Spinal cord (tissue), 10 donors: ENCODE results near the gene DGKQ. TPM values are rescaled to one million over a fixed set of nuclear protein-coding genes. Genes with fewer than 3 reads are reported as not detected.

ENCODE experiments used
- DNase-seq, 6 donors: peaks; one replicate each; pipeline versions ENCODE4 v3.0.0 to v3.0.0-alpha.2; 2013 to 2015; ENCODE audit warnings: low spot score in 6 of 6, low read depth in 4 of 6
- H3K27ac ChIP-seq: one replicate; pipeline ENCODE4 v1.5.1; 2013; ENCODE audit warnings: low read depth, low read length, control low read depth
- H3K27me3 ChIP-seq: one replicate; pipeline ENCODE4 v1.6.1; 2013; ENCODE audit warnings: low read length; ENCODE audit not compliant: control insufficient read depth, insufficient read depth
- H3K36me3 ChIP-seq: one replicate; pipeline ENCODE4 v1.6.1; 2013; ENCODE audit warnings: low read length; ENCODE audit not compliant: control insufficient read depth, insufficient read depth
- H3K4me1 ChIP-seq: one replicate; pipeline ENCODE4 v1.6.1; 2013; ENCODE audit warnings: low read length; ENCODE audit not compliant: control insufficient read depth, insufficient read depth
- H3K4me3 ChIP-seq: one replicate; pipeline ENCODE4 v1.5.1; 2013; ENCODE audit warnings: low read depth, low read length, control low read depth
- H3K9me3 ChIP-seq: one replicate; pipeline ENCODE4 v1.6.1; 2013; ENCODE audit warnings: low read length; ENCODE audit not compliant: control insufficient read depth, insufficient read depth
- WGBS: methylation state at CpG from one replicate; pipeline ENCODE4 v1.1.5; 2013; ENCODE audit warnings: missing lambda C conversion rate; ENCODE audit not compliant: insufficient coverage; 5-methylcytosine and 5-hydroxymethylcytosine counted together
- polyA plus RNA-seq, 2 donors: library from polyadenylated mRNA; unstranded; fragments of 120-200 nt; gene quantifications; one replicate each; pipeline ENCODE4 v1.2.1, GENCODE V29; 2013; ENCODE audit not compliant: insufficient read length in 2 of 2
- total RNA-seq, 2 donors: library from RNA; depleted of rRNA in 1 of 2; stranded (reverse); fragments of 120-200 nt in 1 of 2; fragments of >200 nt in 1 of 2; gene quantifications; one replicate each; pipeline versions ENCODE4 v1.2.3 to v1.2.4, GENCODE V29; 2013 to 2014
- donor health status: healthy.

Gene DGKQ
- total and polyA plus RNA-seq, 4 donors = 10.4 to 28.4 (median 18.4) TPM

GRCh38 chr4:996030-996996, 22.9 kb upstream of the DGKQ start:
- Histone ChIP-seq H3K36me3 (peaks cover 34% of the 10 kb centered on the region), H3K4me1 (peaks cover 34% of the 10 kb centered on the region), H3K9me3 (no peaks in the 10 kb centered on the region), H3K4me3 (no peak overlapping the region), H3K27me3 (peaks cover 9% of the 10 kb centered on the region), H3K27ac (no peak overlapping the region)
- DNase-seq = no peak
- 68% methylated on average over 14 of the region's 15 CpGs for WGBS

GRCh38 chr4:995311-996026, 22.1 kb upstream of the DGKQ start:
- 90% methylated on average over 21 of the region's 23 CpGs for WGBS
- Histone ChIP-seq H3K4me1 (peaks cover 34% of the 10 kb centered on the region), H3K27ac (no peak overlapping the region), H3K36me3 (peaks cover 41% of the 10 kb centered on the region), H3K9me3 (no peaks in the 10 kb centered on the region), H3K27me3 (peaks cover 2% of the 10 kb centered on the region), H3K4me3 (no peak overlapping the region)
- DNase-seq = no peak

GRCh38 chr4:993111-994029, 20.0 kb upstream of the DGKQ start, which contains the start of gene SLC26A1:
Gene SLC26A1 (minus strand): TSS chr4:993404. CDS start chr4:991703, 1,701 bp downstream.
- H3K4me3 ChIP-seq = no peak within 1 kb of the TSS
- WGBS = 83% methylated on average over 32 of the region's 37 CpGs
- DNase-seq = no peak
- no peaks in the 10 kb centered on the region for H3K9me3 ChIP-seq
- peaks cover 2% of the 10 kb centered on the region for H3K27me3 ChIP-seq
- H3K27ac ChIP-seq = no peak within 1 kb of the TSS
- peaks cover 28% of the 10 kb centered on the region for H3K4me1 ChIP-seq
- H3K36me3 ChIP-seq = peaks cover 62% of the 10 kb centered on the region

- Histone ChIP-seq H3K27me3 (no peaks in the 10 kb centered on the region), H3K36me3 (peaks cover 70% of the 10 kb centered on the region), H3K9me3 (no peaks in the 10 kb centered on the region), H3K4me3 (no peak overlapping the region), H3K4me1 (peaks cover 28% of the 10 kb centered on the region), H3K27ac (no peak overlapping the region)
- DNase-seq = no peak
- WGBS = 70% methylated on average over 24 of the region's 25 CpGs
Observed at GRCh38 chr4:992297-993110, 19.1 kb upstream of the DGKQ start.

- Histone ChIP-seq H3K9me3 (no peaks in the 10 kb centered on the region), H3K36me3 (peaks cover 70% of the 10 kb centered on the region), H3K4me1 (peaks cover 27% of the 10 kb centered on the region), H3K4me3 (no peak overlapping the region), H3K27me3 (no peaks in the 10 kb centered on the region), H3K27ac (no peak overlapping the region)
- 92% methylated on average over 49 of the region's 50 CpGs for WGBS
- no peak for DNase-seq
Observed at GRCh38 chr4:991451-992296, 18.3 kb upstream of the DGKQ start.

GRCh38 chr4:990746-991367, 17.5 kb upstream of the DGKQ start:
- H3K27me3 ChIP-seq = no peaks in the 10 kb centered on the region
- DNase-seq = no peak
- H3K36me3 ChIP-seq = peaks cover 70% of the 10 kb centered on the region
- no peak overlapping the region for H3K27ac ChIP-seq
- no peaks in the 10 kb centered on the region for H3K9me3 ChIP-seq
- peaks cover 30% of the 10 kb centered on the region for H3K4me1 ChIP-seq
- no peak overlapping the region for H3K4me3 ChIP-seq
- 93% methylated on average over 26 of the region's 26 CpGs for WGBS

- Histone ChIP-seq H3K36me3 (peaks cover 68% of the 10 kb centered on the region), H3K4me3 (no peak overlapping the region), H3K9me3 (no peaks in the 10 kb centered on the region), H3K4me1 (peaks cover 36% of the 10 kb centered on the region), H3K27ac (no peak overlapping the region), H3K27me3 (no peaks in the 10 kb centered on the region)
- whole genome bisulfite sequencing = 94% methylated on average over 58 of the region's 58 CpGs
- DNase-seq = no peak
Observed at GRCh38 chr4:989722-990471, 16.5 kb upstream of the DGKQ start.
